Stimulated activated CD4-positive, alpha-beta T cell treated with anti-CD3 and anti-CD28 coated beads, Interleukin-15, amount 100 ng/mL, for 24 hours (primary cell): ENCODE data around the gene OR51D1.
A peak's percentile ranks its signal among the peaks of the same experiment; 100 is the strongest.

Experiments used
- DNase-seq: peaks from one replicate; pipeline ENCODE4 v3.0.0-alpha.2; 2020

Gene OR51D1

GRCh38 chr11:4636962-4637661 is at the start of gene OR51D1:
TSS of gene OR51D1 (plus strand) at chr11:4637477. CDS start at chr11:4639791, 2,314 bp downstream.
- DNase-seq = peak; percentile 77

- no peak for DNase-seq
Observed at GRCh38 chr11:4589017-4589416, 48.3 kb upstream of the OR51D1 start.

- no peak for DNase-seq
Observed at GRCh38 chr11:4593739-4594138, 43.5 kb upstream of the OR51D1 start, which contains the start of gene OR52I1. TSS of gene OR52I1 (plus strand) at chr11:4594039. CDS start at chr11:4594039, 0 bp downstream.

DNA sequence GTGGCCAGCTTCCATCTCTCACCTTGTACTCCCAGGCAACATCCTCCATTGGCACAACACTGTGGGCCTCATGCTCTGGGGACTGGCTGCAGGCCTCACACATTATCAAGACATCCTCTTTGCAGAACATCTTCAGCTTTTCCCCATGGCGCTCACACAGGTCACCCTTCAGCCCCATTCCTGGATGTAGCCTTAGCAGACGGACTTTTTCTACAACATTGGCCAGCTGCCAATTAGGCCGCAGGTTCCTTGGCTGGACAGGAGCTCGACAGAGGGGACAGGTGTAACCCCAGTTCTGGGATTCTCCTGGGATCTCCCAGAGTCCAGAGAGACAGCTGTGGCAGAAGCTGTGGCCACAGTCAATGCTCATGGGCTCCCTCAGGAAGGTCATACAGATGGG is 32.2 kb upstream of the OR51D1 start:
- no peak for DNase-seq

DNA sequence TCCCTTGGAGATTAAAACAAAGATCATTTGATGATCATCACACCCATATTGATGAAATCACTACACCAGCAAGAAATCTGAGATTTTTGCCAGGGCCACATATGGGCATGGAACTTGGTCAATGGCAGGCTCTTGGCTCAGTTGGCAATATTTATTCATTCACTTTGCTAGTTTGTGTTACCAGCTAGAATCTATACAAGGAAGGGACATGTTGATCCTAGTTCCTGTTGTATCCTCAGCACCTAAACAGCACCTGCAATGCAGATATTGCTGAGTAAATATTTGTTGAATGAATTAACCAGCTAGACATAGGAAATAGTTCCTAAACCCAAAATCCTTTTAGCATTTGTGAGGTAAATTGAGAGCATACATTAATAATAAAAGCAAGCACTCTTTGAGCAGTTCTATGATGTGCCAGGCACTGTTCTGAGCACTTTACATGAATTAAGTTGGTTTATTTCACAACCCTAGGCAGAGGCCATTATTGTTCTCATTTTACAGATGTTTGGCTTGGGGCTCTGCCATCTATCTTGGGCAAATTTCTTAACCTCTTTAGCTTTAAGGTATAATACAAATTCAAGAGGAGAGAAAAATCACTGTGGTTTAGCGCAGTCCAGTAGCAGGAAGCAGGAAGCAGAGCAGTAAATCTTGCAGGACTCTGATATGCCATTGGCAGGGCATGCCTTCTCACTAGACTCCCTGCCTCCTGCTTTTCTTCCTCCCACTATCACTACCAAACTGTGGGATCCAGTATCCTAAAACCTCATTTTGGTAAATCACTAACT is 30.9 kb upstream of the OR51D1 start:
- DNase-seq = no peak

DNA sequence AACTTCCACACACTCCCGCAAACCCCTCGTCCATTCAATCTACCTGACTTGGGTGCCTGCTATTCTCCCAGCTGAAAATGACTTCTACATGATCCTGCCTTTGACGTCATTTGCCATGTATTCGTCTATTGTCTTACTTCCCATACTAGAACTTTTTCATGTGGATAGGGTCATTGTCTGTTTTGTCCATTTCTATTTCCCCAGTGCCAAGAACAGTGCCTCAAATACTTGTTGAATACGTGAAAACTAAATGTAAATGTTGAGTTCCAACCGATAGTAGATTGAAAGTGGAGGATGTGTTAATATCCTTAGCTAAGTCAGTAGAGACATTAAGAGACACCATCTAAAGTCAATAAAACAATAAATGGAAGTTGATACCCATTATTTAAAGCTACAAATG is 30.2 kb upstream of the OR51D1 start:
- no peak for DNase-seq

DNA sequence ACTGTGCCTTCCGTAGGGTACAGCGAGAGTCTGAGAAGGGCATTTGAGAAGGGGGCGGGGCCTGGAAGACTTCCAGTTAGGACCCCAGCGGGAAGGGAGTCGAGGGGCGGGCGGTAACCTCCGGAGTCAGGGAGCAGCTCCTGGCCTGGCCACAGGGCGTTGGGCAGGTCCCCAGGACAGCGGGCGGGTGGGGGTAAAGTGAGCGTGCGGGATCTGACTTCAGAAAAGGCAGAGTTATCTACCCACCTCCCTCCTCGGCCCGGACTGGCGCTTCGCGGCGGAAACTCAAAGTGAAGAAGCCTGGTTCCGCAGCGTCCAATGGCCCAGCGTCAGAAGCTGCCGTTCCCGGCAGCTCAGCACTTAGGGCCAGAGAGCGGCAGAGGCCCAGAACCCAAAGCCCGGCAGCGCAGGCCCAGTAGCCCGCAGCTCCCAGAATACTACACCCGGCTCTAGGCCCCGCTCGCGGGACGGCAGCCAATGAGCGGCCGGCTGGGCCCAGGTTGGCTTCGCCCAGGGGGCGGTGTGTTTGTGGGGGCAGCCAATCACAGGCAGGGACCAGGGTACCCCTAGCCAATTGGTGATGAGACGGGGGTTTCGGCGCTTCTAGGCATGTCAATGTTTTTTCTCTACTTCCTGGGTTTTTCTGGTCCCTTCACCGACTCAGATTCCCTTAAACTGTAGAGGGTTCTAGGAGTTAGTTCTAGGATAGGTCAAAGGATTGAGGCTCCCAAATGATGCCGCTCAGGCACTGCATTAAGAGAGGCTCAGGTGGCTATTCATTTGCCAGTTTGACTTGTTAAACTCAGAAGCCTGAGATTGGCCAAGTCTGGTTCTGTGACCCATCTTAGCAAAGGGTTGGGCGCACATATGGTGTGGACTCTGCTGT is 29.3 kb upstream of the OR51D1 start, which contains the start of gene TRIM68:
TSS of gene TRIM68 (minus strand) at position 451 of the 886 bp plus-strand sequence. CDS start 2,727 bp downstream, outside the sequence.
- peak; percentile 96 for DNase-seq

- DNase-seq = peak; percentile 22
Observed at GRCh38 chr11:4610258-4610935, 26.9 kb upstream of the OR51D1 start.

DNA sequence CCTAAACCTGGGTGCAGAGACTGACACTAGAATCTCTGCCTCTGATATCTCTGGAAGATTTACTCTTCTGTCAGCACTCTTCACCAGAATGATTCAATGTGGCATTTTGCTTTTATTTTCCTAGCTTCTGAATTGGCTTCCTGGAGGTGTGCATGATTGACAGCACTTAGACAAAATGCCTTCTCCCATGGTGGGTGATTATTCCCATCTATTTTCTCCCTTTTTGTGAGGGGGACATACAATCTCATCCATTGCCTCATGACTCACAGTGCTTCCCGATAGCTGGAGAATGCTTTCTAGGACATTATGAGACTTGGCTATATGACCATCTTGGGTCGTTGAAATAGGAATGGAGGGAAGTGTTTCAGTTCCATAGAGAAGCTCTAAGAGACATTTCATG is 25.3 kb upstream of the OR51D1 start:
- no peak for DNase-seq

DNA sequence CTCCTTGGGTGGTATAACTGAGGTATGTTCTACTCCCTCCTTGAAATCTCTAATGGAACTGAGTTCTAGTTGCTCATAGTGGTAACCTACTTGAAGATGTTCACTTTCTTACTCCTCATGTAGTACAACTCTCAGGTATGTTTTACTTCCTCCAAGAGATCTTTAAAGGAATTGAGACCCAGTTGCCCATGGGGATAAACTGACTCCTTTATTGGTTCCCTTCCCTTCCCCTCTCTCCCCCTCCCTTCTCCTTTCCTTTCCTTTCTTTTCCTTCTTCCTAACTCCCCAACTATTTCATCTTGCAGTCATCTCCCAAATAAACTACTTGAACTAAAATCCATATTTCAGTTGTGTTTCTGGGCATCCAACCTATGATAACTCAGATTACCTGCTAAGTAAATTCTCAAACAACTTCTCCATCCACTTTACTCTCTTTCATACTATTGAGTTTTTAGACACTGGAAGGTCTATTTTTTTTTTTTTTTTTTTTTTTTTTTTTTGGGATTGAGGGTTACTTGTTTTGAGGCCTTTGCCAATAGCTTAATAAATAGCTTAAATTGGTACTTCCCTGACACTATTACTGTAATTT is 21.3 kb upstream of the OR51D1 start:
- DNase-seq = no peak

GRCh38 chr11:4619514-4619913 is 17.8 kb upstream of the OR51D1 start:
- DNase-seq = no peak

DNA sequence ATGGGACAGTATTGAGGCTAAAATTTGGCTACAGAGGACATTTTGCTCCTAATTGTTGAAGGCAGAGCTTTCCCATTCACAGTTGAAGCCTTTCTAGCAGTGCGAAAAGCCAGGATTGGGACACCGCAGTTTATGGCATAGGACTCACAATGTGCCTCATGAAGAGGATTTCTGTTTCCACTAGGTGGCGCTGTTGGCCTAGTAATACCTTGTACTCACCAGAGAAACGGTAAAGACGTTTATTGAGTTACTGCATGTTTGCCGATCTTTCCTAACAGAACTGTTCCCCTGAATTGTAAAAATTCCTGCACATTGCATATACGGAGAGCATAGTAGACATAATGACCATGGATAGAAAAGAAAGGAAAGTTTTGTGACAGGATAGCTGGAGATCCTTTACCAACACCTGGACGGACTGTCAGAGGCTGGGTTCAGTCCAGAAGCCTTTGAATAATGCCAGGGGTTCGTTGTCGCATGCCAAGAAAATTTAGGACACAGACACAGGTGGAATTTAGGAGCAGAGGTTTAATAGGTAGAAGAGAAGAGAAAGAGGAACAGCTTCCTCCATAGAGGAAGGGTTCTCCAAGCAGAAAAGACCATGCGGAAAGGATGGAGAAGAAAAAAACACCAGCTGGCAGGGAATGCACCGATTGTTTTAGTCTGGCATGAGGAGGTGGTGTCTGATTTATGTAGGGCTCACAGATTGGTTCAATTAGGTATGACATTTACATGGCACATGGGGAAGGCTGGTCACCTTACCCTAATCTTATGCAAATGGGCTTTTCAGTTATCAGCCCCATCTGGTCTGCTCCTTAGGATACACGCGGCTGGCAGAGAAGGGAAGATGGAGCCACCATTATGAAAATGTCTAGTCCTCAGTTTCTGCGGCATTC is 10.8 kb upstream of the OR51D1 start:
- DNase-seq = peak; percentile 67

- DNase-seq = no peak
Observed at GRCh38 chr11:4636136-4636535, 1.1 kb upstream of the OR51D1 start.

- no peak for DNase-seq
Observed at GRCh38 chr11:4637662-4638047, 378 bp downstream of the OR51D1 start.

DNA sequence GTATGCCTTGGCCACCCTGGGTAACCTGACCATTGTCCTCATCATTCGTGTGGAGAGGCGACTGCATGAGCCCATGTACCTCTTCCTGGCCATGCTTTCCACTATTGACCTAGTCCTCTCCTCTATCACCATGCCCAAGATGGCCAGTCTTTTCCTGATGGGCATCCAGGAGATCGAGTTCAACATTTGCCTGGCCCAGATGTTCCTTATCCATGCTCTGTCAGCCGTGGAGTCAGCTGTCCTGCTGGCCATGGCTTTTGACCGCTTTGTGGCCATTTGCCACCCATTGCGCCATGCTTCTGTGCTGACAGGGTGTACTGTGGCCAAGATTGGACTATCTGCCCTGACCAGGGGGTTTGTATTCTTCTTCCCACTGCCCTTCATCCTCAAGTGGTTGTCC is 2.7 kb downstream of the OR51D1 start:
- no peak for DNase-seq

DNA sequence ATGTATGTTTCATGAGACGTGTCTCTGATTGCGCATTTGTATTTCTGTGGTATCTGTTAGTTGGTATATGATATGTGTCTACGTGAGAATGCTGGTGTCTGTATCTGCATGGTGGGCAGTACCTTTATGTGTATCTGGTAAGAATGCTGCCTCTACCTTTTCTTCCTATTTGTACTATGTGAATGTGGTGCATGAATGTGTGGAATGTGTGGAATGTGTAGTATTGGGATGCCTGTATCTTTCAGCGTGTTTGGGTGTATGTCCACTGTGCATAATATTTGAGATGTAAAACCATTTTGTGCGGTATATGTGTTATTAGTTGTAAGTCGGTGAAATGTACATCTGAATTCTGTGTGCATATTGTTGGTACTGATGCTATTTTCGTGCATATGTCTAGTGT is 4.2 kb downstream of the OR51D1 start:
- DNase-seq = no peak

GRCh38 chr11:4642043-4642442 is 4.8 kb downstream of the OR51D1 start:
- no peak for DNase-seq

DNA sequence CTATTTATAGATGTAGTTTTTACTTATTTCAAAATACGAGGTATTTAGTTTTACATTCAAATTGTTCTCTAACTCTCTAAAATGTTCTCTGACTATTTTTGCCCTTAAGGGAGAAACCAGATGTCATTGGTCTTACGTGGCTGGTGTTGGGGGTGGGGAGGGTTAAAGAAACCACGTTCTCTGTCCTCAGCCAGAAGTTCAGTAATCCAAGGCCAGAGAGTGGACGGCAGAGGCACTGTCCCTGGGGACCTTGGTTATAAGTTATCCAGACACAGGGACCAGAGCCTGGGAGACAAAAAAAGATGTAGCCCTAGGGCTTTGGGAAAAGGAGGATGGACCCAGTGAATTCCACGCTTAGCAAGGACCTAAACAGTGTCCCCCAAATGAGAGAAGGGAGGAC is 5.8 kb downstream of the OR51D1 start:
- no peak for DNase-seq

DNA sequence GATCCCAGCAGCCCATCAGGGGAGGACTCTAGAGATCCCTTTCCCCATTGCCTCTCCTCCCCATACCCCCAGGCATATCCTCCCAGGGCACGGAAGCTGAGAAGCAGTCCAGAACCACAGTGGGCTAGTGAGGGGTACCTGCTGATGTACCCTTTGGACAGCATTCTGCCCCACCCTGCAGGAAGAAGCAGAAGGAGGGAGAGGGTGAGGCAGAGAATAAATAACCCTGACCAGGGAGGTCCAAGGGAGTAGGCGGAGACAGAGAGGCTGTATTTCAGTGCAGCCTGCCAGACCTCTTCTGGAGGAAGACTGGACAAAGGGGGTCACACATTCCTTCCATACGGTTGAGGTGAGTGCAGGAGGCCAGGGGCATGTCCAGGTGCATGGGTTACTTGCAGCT is 6.4 kb downstream of the OR51D1 start, which contains the start of gene OR51E1:
TSS of gene OR51E1 (plus strand) at position 301 of the 400 bp plus-strand sequence. CDS start 8,545 bp downstream, outside the sequence.
- no peak for DNase-seq

DNA sequence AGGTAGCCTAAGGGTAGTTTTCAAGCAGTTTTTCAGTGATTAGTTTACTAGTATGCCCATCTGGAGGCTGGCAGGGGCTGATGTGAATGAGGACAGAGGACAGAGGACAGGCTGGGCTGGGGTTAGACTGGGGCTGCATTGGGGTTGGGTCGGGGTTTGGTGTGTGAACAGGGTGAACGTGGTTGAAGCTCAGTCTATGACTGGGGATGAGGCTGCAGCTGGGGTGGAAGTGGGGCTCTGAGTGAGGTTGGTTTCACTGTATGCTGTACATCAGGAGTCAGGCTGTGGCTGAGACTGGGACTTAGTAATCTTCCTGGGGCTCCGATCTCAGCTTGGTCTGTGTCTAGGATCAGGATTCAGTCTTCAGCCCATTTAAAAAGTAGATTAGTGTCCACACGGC is 7.0 kb downstream of the OR51D1 start:
- no peak for DNase-seq

DNA sequence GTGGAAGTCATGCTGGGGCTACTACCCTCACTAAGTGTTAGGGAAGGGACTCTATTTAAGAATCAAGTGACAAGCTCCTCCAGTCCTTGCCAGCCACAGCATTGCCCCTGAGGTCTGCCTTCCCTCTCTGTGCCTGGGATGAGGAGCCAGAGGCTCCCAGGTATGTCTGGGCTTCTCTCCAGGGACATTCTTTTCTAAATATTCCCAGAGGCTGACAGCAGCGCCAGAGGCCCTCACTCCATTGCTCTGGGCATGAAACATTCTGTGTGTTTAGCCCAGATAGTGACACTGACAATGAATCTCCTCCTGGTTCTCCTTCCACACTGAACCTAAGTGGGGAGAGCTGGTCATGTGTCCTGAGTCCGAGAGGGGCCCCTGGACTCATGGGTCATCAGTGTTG is 8.7 kb downstream of the OR51D1 start:
- no peak for DNase-seq
